Vagina (tissue), 2 donors: Measurements from ENCODE around the gene ZCCHC14. TPM values are rescaled to one million over a fixed set of nuclear protein-coding genes. Genes with fewer than 3 reads are reported as not detected.

ENCODE experiments used
- DNase-seq, 2 donors: peaks; one replicate each; pipeline ENCODE4 v3.0.0-alpha.2; 2017; ENCODE audit errors: extremely low spot score in 2 of 2
- H3K27ac ChIP-seq: fragments of 200-600 bp; sonication (generic); one replicate; pipeline ENCODE4 v1.5.1; 2019
- H3K27me3 ChIP-seq: fragments of 200-600 bp; sonication (generic); one replicate; pipeline ENCODE4 v1.5.1; 2019
- H3K36me3 ChIP-seq, 2 donors: fragments of 200-600 bp; sonication (generic); one replicate each; pipeline ENCODE4 v1.5.1; 2017 to 2019
- H3K4me1 ChIP-seq: fragments of 200-600 bp; sonication (generic); one replicate; pipeline ENCODE4 v1.5.1; 2019
- H3K4me3 ChIP-seq, 2 donors: fragments of 200-600 bp; sonication (generic); 1 replicate in 1 of 2; 2 replicates in 1 of 2; pipeline ENCODE4 v1.5.1; 2016 to 2019
- H3K9me3 ChIP-seq: fragments of 200-600 bp; sonication (generic); one replicate; pipeline ENCODE4 v1.5.1; 2019
- CTCF ChIP-seq, 3 experiments: fragments of 450-650 bp in 2 of 3; fragments of 200-600 bp in 1 of 3; sonication (generic) in 1 of 3; IDR thresholded peaks; one replicate each; pipeline ENCODE4 v1.5.1; 2017 to 2019; ENCODE audit warnings: antibody characterized with exemption in 3 of 3, mild to moderate bottlenecking in 2 of 3, moderate library complexity in 2 of 3
- POLR2A ChIP-seq, 2 donors: fragments of 450-650 bp; IDR thresholded peaks; one replicate each; pipeline ENCODE4 v1.6.1; 2017; ENCODE audit warnings: antibody characterized with exemption in 2 of 2, mild to moderate bottlenecking in 2 of 2, moderate library complexity in 2 of 2
- POLR2AphosphoS5 ChIP-seq, 2 donors: sonication (generic); formaldehyde crosslinking; IDR thresholded peaks; one replicate each; pipeline ENCODE4 v1.9.0; 2017; ENCODE audit warnings: antibody characterized with exemption in 2 of 2, mild to moderate bottlenecking in 2 of 2, low read depth in 1 of 2; ENCODE audit not compliant: insufficient read depth in 1 of 2
- intact Hi-C: fragments of 100-400 bp; cut with DNase I; formaldehyde crosslinking; loops from one replicate; pipeline ENCODE4 v1.15.1; 2023
- total RNA-seq: library from RNA; depleted of rRNA; stranded (reverse); fragments of >200 nt; gene quantifications from one replicate; pipeline ENCODE4 v1.2.3, GENCODE V29; 2016

Gene ZCCHC14
- total RNA-seq, 1 donor from 2014 or later = 74.2 TPM

GRCh38 chr16:87531418-87531817 lies 38.6 kb upstream of the ZCCHC14 start:
- DNase-seq = no peak
- Histone ChIP-seq H3K4me3 (no peak overlapping the region), H3K36me3 (no peaks in the 10 kb centered on the region), H3K9me3 (no peaks in the 10 kb centered on the region), H3K4me1 (no peaks in the 10 kb centered on the region), H3K27ac (no peak overlapping the region), H3K27me3 (no peaks in the 10 kb centered on the region)
- no peak for TF ChIP-seq CTCF (IDR thresholded peaks at IDR 0.05)
- TF ChIP-seq POLR2AphosphoS5 (IDR thresholded peaks at IDR 0.05; ENCODE audit: insufficient read depth in 1 of 2, low read depth in 1 of 2) = no peak
- TF ChIP-seq POLR2A (IDR thresholded peaks at IDR 0.05) = no peak
- intact Hi-C loops = no loop called here

- no peak overlapping the region for H3K27ac ChIP-seq
- TF ChIP-seq CTCF (IDR thresholded peaks at IDR 0.05) (no peak), POLR2A (IDR thresholded peaks at IDR 0.05) (no peak), POLR2AphosphoS5 (IDR thresholded peaks at IDR 0.05; ENCODE audit: insufficient read depth in 1 of 2, low read depth in 1 of 2) (no peak)
- intact Hi-C loops = no loop called here
- H3K36me3 ChIP-seq = no peaks in the 10 kb centered on the region
- no peaks in the 10 kb centered on the region for H3K27me3 ChIP-seq
- DNase-seq = no peak
- no peaks in the 10 kb centered on the region for H3K4me1 ChIP-seq
- H3K4me3 ChIP-seq = no peak overlapping the region
- H3K9me3 ChIP-seq = no peaks in the 10 kb centered on the region
These were observed 36.1 kb upstream of the ZCCHC14 start for GRCh38 chr16:87528690-87529579.

GRCh38 chr16:87527055-87527724 lies 34.4 kb upstream of the ZCCHC14 start:
- intact Hi-C loops = no loop called here
- Histone ChIP-seq H3K36me3 (no peaks in the 10 kb centered on the region), H3K4me3 (no peak overlapping the region), H3K9me3 (no peaks in the 10 kb centered on the region), H3K27me3 (no peaks in the 10 kb centered on the region), H3K27ac (no peak overlapping the region), H3K4me1 (no peaks in the 10 kb centered on the region)
- no peak for DNase-seq
- TF ChIP-seq POLR2A (IDR thresholded peaks at IDR 0.05) (no peak), POLR2AphosphoS5 (IDR thresholded peaks at IDR 0.05; ENCODE audit: insufficient read depth in 1 of 2, low read depth in 1 of 2) (no peak), CTCF (IDR thresholded peaks at IDR 0.05) (no peak)

- TF ChIP-seq CTCF (IDR thresholded peaks at IDR 0.05) (no peak), POLR2A (IDR thresholded peaks at IDR 0.05) (no peak), POLR2AphosphoS5 (IDR thresholded peaks at IDR 0.05; ENCODE audit: insufficient read depth in 1 of 2, low read depth in 1 of 2) (no peak)
- Histone ChIP-seq H3K4me1 (no peaks in the 10 kb centered on the region), H3K27ac (no peak overlapping the region), H3K9me3 (no peaks in the 10 kb centered on the region), H3K4me3 (no peak overlapping the region), H3K36me3 (no peaks in the 10 kb centered on the region), H3K27me3 (no peaks in the 10 kb centered on the region)
- DNase-seq = no peak
- intact Hi-C loops = no loop called here
These were observed 33.6 kb upstream of the ZCCHC14 start for GRCh38 chr16:87526238-87526947.
